ENCODE results near the gene LETM1.
"Not testable (repeated sequence)": the region's sequence is repeated elsewhere in the genome, so short reads cannot be mapped to it uniquely, and the experiment has no call there.

LETM1 gene

DNA sequence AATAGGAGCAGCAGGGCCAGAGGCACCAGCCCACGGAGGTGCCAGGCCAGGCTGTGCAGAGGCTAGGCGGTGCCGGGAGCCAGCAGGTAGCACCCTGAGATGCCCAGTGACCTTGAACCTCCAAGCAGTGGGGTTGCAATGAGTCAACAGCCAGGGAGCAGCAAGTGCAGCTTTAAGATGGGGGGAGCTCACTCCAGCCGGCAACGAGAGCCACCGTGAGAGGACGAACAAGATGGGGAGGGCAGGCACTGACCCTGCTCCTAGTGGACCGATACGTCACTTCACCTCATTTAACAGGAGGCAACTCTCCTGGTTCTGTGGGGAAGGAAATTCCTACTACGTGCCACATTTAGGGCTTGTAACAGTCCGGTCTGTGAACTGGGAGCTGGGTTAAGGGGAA lies 4.8 kb downstream of the LETM1 start:
- no peak for DNase-seq

DNA sequence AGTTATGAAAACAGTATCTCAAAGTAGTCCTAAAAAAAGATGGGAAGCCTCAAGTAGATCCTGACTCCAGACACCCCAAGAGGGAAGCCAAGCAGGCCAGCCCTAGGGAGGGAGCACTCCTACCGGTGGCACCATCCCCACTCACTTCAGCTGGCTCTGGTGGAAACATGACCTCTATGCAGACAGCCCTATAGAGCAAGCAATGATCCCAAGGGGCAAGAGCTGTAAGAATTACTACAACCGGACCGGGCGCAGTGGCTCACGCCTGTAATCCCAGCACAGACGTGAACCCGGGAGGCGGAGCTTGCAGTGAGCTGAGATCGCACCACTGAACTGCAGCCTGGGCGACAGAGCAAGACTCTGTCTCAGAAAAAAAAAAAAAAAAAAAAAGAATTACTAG lies 5.7 kb downstream of the LETM1 start:
- DNase-seq: no peak

DNA sequence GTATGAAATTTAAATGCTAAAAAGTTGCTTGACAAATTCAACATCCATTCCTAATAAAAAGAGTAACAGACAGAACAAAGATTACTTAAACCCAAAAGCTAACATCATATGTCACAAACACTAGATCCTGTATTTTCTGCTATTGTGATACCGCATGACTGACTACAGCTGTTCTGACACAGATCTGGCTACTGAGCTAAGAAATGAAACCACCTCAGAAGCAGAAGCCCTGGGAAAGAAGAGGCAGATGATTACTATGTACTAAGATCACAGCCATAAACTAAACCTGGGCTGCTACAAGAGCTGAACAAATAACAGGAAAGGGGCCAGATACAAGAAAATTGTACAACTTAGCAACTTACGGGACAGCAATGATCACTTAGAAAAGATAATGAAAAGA lies 9.4 kb downstream of the LETM1 start:
- DNase-seq: no peak

DNA sequence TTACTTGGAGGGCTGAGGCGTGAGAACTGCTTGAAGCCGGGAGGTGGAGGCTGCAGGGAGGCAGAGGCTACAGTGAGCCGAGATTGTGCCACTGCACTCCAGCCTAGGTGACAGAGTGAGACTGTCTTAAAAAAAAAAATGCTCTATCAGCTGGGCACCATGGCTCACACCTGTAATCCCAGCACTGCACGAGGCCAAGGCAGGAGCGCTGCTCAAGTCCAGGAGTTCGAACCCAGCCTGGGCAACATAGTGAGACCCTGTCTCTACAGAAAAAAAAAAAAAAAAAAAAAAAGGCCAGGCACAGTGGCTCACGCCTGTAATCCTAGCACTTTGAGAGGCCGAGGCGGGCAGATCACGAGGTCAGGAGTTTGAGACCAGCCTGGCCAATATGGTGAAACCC lies 11.3 kb downstream of the LETM1 start:
- DNase-seq: not testable (repeated sequence)

DNA sequence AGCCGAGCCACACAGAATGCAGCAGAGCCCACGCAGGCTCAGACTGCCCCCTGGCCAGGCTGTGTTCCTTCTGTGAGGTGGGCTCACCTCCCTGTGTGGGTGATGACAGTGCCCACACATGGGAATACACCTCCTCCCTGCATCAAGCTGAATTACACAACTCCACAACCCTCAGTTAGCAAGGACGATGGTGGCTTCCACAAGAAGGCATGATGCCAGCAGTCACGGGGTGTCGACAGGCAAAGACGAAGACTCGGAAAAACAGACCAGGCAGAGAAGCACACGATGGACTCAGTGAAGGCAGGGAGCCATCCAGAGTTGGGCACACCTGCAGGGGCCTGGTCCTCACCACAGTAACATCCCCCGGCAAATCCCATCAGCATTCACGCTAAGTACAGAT lies 12.1 kb downstream of the LETM1 start:
- DNase-seq: no peak

DNA sequence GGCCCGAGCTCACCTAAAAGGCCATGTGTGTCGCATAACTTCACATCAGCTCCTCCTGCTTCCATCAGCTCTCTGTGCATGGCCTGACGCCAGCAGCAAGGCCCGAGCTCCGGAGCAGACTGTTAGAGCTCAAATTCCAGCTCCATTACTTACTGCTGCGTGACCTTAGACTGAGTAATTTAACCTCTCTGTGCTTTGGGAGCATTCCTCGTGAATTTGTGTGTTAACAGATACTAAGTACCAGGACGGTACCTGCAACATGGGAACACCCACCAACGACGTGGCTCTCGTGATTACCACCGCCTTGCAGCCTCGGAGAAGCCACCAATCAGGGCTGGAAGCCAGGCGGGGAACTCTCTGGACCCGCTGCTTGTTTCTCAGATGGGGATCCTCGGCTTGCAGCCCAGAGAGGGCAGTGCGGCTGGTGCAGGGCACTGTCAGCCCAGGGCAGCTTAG lies 12.9 kb downstream of the LETM1 start:
- DNase-seq: peak; percentile 67

DNA sequence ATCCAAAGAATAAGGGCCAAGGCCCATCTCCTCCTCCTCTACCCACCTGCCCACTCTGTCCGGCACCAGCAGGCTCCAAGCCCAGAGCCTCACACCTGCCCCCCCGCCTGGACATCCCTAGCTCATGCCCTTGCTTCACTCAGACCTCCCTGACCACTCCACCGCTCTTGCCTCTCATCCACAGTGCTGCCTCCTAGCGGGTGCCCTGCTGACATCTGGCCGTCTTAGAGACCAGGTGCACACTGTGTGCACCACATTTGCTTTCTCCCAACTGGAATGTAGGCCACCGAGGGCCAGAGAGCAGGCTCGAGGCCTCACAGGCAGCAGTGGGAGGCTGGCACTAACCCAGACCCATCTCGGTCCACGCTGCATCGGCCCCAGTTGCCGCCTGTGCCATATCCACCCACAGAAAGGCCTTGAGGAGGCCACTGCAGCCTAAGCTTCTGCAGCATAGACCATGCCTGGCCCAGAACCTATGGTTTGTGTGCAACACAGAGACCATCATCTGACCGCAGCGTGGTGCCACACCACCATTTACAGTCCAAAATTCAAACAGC lies 13.5 kb downstream of the LETM1 start:
- DNase-seq: no peak

DNA sequence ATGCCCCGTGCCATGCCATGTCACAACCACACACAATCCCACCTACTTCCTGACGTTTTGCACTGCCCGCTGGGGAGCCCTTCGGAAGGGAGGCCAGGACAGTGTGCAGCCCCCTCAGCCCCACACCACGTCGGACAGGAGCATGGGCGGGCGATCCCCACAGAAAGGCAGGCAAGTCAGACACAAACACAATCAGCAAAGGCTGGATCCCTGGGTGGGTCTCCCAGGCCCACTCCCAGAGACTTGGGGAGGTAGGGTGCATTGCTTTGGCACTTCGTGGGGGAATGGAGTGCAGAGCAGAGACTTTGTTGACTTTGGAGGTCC lies 14.1 kb downstream of the LETM1 start:
- no peak for DNase-seq

DNA sequence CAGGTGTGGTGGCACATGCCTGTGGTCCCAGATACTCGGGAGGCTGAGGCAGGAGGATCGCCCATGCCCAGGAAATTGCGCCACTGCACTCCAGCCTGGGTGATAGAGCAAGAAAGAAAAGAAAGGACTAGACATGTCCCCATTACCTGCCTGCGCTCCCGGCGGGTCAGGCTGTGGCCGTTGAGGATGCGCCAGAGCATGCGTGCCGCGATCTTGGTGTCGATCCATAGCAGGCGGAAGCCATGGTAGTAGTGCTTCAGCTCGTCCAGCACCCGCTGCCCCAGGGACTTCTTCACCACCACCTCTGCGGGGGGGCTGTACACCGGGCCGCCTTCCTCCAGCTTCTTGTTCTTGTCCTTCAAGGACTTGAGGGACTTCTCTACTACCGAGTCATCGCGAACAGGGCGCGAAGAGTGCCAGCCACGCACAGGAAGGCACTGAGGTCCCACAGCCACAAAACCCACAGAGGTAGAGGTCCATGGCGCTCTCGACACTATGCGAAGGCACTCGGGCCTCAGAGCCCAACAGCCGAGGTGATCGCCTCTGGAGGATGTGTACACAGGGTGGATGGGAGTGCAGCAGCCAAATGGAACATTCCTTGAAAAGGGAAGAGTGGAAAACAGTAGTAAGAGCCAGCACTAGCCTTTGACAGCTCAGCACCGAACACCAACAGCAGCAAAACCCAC lies 14.6 kb downstream of the LETM1 start:
- DNase-seq: no peak

DNA sequence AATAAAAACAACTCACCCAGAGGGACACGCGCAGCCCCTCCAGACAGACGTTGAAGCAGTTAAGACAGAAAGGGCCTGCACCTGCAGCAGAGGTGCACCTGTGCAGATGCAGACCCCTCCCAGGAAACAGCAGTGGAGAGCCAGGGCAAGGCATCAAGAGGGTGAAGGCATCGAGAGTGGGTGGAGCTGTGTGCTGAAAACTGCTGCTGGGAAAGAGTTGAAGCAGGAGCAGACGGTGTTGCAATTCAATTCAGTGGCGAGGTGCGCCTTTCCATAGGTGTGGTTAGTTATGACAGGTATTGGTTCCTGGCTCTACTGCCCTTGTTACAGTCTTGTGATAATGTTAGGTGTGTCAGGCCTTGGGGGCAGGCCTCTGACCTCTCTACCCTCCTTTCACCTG lies 16.7 kb downstream of the LETM1 start:
- DNase-seq: no peak

DNA sequence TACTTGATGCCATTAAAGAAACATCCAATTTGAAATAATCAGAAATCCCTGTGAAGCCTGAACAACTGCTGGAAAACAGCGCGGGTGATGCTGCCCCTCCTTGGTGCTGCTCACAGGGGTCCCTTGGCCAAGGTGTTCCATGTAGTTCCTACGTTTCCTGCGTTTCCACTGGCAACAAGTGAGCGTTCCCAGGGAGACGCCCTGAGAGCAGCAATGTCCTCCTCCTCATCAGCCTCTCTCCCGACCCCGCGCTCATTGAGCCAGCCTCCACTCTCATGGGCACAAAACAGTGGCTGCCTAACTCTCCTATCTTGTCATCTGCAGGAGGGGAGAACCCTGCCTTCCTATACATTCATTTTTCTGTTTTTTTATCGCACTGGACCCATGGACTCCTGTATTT lies 18.9 kb downstream of the LETM1 start:
- no peak for DNase-seq

DNA sequence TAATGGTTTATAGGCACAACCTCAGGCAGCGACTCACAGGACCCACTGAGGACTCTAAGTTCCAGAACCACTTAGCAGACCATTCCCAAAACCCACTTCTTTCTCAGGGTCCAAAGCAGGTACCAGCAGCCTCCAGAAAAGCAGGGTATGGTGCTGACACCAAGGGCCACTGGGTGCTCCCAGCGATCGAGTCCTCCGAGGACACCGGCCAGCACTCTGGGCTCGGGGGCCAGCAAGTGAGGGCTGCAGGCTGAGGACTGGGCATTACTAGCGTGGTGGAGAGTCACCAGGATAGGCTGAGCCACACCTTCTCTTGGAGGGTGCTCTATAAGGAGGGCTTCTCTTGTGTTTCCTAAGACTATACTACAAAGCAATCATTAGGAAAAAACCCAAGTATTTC lies 19.3 kb downstream of the LETM1 start:
- no peak for DNase-seq

DNA sequence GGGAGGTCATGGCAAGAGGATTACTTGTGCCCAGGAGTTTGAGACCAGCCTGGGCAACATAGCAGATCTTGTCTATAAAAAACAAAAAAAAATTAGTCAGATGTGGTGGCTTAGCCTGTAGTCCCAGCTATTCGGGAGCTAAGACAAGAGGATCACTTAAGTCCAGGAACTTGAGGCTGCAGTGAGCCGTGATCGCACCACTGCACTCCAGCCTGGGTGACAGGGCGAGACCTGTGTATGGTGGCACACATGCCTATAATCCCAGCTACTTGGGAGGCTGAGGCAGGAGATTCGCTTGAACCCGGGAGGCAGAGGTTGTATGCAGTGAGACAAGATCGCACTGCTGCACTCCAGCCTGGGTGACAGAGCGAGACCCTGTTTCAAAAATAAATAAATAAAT lies 20.1 kb downstream of the LETM1 start:
- DNase-seq: not testable (repeated sequence)

DNA sequence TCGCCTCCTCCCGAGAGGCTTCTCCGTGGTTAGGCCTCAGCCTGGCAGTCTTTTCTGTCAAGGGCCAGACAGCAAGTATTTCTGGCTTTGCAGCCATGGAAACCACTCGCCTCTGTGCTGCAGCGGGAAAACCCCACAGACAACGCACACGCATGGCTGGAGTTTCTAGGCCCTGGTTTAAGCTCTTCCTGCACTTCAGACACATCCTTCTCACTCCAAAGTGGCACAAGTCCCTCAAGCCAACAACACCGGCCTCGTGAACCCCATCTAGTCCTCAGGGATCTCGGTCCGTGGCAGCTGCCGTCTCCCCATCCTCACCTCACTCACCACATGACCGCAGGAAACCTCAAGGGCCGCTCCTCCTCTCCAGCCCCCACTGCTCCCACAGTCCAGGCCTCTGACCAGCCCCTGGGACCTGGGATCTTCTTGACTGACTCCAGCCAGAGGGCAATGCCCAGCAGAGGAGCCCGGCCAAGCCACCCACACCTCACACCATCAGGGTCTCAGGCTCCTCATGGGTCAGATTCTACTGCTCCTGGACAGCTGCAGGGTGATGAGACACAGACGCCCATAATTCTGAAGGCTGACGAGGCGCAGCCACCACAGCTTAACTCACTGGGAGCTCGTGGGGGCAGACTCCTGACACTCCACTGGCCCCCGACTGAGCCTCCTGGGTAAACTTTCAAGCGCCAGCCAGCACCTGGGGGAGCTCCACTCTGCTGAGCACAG lies 21.7 kb downstream of the LETM1 start:
- no peak for DNase-seq

DNA sequence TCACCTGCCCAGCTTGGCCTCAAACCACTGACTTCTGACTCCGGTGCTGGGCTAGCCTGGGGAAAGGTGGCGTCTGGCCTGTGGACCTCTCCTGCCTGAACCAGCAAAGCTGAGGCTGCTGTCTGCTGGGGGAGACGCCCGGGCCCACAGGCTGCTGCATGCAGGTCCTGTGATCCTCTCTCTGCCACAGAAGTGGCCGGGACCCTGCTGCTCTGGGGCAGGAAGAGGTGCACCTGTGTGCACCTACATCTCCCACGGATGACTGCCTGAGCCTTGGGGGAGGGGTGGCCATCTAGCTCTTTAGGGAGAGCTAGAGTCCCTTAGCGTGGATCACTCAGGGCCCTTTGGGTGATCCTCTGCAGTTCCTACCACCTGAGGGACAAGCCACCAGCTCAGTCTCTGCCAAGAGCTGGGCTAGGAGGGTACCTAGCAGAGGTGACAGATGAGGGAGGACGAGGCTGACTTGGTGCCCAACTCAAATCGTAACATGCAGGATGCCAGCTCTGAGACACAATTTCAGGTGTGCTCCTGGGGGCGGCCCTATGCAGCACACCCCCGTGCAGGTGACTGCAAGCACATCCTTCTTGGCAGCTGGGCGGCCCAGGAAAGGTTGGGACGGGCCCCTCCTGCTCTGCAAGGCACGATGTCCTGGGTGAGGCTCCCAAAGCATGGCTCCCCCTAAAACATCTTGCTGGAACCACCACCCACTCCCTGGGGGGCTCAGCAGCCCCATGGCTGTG lies 22.5 kb downstream of the LETM1 start:
- no peak for DNase-seq

DNA sequence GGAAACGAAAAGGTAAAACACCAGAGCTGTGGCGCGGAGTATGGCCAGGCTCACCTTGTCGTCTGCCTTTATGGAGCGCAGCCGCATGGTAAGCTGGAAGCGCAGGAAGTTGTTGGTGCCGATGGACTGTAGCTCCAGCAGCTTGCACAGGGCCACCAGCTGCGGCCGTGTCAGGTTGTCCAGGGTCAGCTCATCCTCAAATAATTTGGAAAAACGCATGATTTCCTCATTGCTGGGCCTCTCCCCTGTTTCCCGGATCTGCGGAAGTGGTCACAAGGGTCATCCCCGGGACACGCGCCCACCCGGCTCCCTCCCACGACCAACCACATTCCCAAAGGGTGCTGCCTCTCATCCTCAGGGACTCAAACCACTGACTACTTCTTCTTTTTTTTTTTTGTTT lies 23.3 kb downstream of the LETM1 start:
- no peak for DNase-seq

DNA sequence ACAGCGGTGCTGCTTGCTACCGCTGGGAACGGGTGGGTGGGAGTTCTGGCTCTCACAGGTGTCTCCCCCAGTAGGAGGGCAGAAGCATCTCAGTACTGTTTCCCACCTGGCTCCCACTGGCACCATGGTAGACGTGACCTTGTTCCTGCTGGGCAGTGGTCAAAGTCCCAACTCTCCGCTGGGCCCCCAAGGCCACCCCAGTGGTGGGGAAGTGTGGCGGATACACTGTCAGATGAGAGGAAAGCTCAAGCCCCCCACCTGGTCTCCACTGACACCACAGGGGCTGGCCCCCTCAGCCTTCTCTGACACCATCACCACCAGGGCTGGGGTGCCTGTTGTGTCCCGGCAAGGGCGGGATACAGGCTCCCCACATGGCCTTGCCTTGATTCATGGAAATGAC lies 24.6 kb downstream of the LETM1 start:
- DNase-seq: no peak

DNA sequence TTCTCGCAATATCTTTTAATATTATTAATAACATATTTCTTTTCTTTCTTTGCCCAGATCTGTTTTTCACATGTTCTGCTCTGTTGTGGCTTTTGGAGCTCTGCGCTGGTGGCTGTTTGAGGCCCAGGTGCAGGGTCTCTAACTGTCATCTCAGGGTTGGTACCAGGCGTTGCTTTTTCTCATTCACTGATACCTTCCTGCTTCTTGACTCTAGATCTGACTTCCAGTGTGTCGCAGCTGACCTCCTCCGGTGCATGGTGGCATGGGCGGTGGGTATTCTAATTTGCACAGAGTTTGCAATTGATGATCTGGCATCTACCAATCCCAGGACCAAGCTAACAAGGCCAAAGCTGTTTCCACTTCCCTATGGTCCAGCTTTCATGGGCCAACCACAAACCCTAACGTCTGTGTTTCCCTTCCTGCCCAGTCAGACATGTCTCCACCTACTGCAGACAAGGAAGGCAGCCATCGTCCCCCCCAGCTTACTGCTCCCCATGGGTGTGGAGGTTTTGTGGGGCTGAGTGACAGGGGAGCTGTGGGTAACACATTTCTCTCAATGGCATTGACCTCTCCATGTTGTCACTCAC lies 25.2 kb downstream of the LETM1 start:
- DNase-seq: no peak

DNA sequence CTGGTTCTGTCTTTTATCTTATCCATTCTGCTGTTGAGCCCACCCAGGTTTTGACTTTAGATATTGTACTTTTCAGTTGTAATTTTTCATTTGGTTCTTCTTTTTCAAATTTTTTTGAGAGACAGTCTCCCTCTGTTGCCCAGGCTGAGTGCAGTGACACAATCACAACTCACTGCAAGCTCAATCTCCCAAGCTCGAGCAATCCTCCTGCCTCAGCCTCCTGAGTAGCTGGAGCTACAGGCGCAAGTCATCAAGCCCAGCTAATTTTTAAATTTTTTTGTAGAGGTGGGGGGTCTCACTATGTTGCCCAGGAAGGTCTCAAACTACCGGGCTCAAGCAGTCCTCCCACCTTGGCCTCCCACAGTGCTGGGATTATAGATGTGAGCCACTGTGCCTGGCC lies 25.7 kb downstream of the LETM1 start:
- DNase-seq: no peak

DNA sequence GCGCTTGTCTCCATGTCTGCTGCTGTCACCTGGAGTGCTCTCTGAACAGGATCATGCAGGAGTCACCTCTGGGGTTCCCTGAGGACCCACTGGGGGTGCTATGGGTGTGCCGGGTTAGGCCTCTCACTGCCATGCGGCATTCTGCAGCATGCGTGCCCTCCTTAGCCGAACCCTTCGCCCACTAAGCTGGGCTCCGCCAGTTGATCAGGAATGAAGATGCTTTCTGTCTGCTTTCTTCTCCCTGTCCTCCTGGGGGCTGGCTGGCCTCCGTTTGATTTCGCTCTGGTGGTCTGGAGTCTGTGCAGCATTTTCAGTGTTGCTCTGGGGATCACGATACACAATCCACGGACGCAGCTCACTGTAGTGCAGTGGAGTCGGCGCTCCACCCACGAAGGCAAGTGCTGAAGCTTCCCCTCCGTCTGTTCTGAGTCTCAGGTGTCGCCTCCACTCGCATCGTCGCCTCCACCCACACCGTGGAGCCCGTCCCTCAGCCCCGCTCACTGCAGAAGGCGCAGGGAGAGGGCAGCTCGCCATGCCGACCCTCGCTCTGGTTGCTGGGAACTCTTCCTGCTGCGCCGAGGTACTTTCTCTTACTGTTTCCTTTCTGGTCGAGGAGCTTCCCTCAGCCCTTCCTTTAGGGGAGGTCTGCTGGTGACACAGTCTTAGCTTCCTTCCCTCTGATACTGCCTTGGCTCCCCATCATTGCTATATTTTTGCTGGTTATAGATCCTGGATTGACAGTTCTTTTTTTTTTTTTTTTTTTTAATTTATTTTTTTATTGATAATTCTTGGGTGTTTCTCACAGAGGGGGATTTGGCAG lies 29.2 kb downstream of the LETM1 start:
- no peak for DNase-seq

DNA sequence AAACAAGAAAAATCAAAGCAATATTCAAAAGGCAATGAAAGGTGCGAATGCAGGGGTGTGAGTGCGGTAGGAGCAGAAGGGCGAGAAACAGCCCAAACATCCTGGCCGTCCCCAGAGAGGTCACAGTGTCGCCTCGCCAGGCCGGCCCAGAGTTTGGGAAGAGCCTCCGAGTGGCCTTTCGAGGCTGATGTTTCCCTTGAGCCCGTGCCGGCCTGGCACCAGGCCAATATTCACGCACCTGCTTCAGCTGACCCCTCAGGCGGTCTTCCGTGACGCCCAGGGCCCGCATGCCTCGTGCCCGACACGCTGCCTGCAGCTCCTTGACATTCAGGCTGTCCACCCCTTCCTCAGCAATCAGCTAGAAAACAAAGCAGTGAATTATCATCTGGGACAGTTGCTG lies 30.6 kb downstream of the LETM1 start:
- DNase-seq: no peak

DNA sequence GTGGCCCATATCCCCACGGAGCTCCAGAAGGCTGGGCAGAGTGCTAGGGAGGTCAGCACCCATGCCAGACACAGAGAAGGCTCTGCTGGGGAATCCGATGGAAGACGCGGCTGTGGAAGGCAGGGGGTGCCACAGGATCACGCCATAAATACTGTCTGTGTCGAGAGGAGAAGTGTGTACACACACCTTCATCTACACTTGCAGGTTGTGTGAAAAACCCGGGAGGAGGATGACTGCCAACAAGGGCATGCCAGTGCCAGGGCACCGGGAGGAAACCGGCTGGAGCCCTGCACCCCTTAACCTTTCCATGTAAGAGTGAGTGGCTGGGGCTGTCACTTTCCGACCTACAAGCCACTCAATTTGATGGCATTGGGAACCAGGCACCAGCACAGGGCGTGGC lies 31.2 kb downstream of the LETM1 start:
- DNase-seq: no peak

DNA sequence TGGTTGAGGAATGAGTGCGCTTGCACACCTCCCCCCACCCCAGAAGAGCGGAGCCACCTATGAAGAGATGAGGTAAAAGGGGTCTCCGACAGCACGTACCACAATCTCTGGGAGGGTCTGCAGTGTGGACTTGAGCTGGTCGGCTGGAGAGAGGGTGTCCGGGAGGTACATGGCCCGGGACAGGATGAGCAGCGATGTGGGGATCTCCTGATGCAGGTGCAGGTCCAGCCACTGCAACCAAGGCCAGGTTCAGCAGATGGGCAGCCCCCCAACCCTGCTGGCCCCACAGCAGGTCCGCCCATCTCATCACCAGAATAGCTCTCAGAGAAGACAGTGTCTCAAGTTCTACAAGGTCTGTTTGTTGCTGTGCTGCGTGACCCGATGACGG lies 32.4 kb downstream of the LETM1 start:
- no peak for DNase-seq
